ENCODE results near the gene MLXIP. TPM values are rescaled to one million over a fixed set of nuclear protein-coding genes. Genes with fewer than 3 reads are reported as not detected.

Gene MLXIP
- total RNA-seq, 1 donor from 2014 or later, result 18.5 TPM

- H3K4me3 ChIP-seq (ENCODE audit: low read depth, low read length), result no peak overlapping the region
- no peak for DNase-seq (ENCODE audit: low read depth)
- TF ChIP-seq CTCF (conservative IDR thresholded peaks at IDR 0.05; ENCODE audit: low read depth, low read length), result no peak
Observed at GRCh38 chr12:122093098-122093883, 14.7 kb downstream of the MLXIP start.

- no peak for DNase-seq (ENCODE audit: low read depth)
- no peak for TF ChIP-seq CTCF (conservative IDR thresholded peaks at IDR 0.05; ENCODE audit: low read depth, low read length)
Observed at GRCh38 chr12:122094137-122094734, 15.7 kb downstream of the MLXIP start.

GRCh38 chr12:122094735-122095631 lies 16.4 kb downstream of the MLXIP start:
- no peak overlapping the region for H3K4me3 ChIP-seq (ENCODE audit: low read depth, low read length)
- DNase-seq (ENCODE audit: low read depth), result no peak
- no peak for TF ChIP-seq CTCF (conservative IDR thresholded peaks at IDR 0.05; ENCODE audit: low read depth, low read length)

More at GRCh38 chr12:122094137-122094734, 15.7 kb downstream of the MLXIP start:
- H3K4me3 ChIP-seq (ENCODE audit: low read depth, low read length), result no peak overlapping the region

- no peak for TF ChIP-seq CTCF (conservative IDR thresholded peaks at IDR 0.05; ENCODE audit: low read depth, low read length)
- no peak for DNase-seq (ENCODE audit: low read depth)
- H3K4me3 ChIP-seq (ENCODE audit: low read depth, low read length), result peak overlapping the region; percentile 2
Observed at GRCh38 chr12:122096014-122096413, 17.5 kb downstream of the MLXIP start.

GRCh38 chr12:122096591-122097149 lies 18.1 kb downstream of the MLXIP start:
- TF ChIP-seq CTCF (conservative IDR thresholded peaks at IDR 0.05; ENCODE audit: low read depth, low read length), result no peak
- DNase-seq (ENCODE audit: low read depth), result no peak
- peak overlapping the region; percentile 2 for H3K4me3 ChIP-seq (ENCODE audit: low read depth, low read length)

- no peak for DNase-seq (ENCODE audit: low read depth)
- no peak overlapping the region for H3K4me3 ChIP-seq (ENCODE audit: low read depth, low read length)
- TF ChIP-seq CTCF (conservative IDR thresholded peaks at IDR 0.05; ENCODE audit: low read depth, low read length), result no peak
Observed at GRCh38 chr12:122097584-122097926, 19.0 kb downstream of the MLXIP start.
